Karpas-422 (cell line): ENCODE results near the gene ADO. TPM values are rescaled to one million over a fixed set of nuclear protein-coding genes. Genes with fewer than 3 reads are reported as not detected.

ENCODE experiments used
- DNase-seq: peaks from one replicate; pipeline ENCODE4 v3.0.0-alpha.2; 2015
- H2AFZ ChIP-seq: fragments of 200-600 bp; sonication (generic); 2 replicates; pipeline ENCODE4 v1.6.1; 2014; ENCODE audit warnings: antibody characterized with exemption, low read length, mixed read lengths
- H3K27ac ChIP-seq: fragments of 200-600 bp; sonication (generic); 2 replicates; pipeline ENCODE4 v1.5.1; 2014; ENCODE audit warnings: mild to moderate bottlenecking, low read length, moderate library complexity
- H3K27me3 ChIP-seq: fragments of 200-600 bp; sonication (generic); 2 replicates; pipeline ENCODE4 v1.6.1; 2014; ENCODE audit warnings: low read length, mixed read lengths
- H3K36me3 ChIP-seq: fragments of 200-600 bp; sonication (generic); 2 replicates; pipeline ENCODE4 v1.6.1; 2014; ENCODE audit warnings: low read length, mixed read lengths; ENCODE audit not compliant: insufficient read depth
- H3K4me1 ChIP-seq: fragments of 200-600 bp; sonication (generic); 2 replicates; pipeline ENCODE4 v1.6.1; 2014; ENCODE audit warnings: mild to moderate bottlenecking, low read length, mixed read lengths
- H3K4me2 ChIP-seq: fragments of 200-600 bp; sonication (generic); 2 replicates; pipeline ENCODE4 v1.6.1; 2014; ENCODE audit warnings: low read length, low read depth, mild to moderate bottlenecking; ENCODE audit not compliant: poor library complexity, severe bottlenecking
- H3K4me3 ChIP-seq: fragments of 200-600 bp; sonication (generic); 2 replicates; pipeline ENCODE4 v1.5.1; 2014; ENCODE audit warnings: mild to moderate bottlenecking, antibody characterized with exemption, low read length, mixed read lengths
- H3K79me2 ChIP-seq: fragments of 200-600 bp; sonication (generic); 2 replicates; pipeline ENCODE4 v1.6.1; 2014; ENCODE audit warnings: mild to moderate bottlenecking, low read length, mixed read lengths
- H3K9ac ChIP-seq: fragments of 200-600 bp; sonication (generic); 2 replicates; pipeline ENCODE4 v1.6.0; 2014; ENCODE audit warnings: low read length
- H3K9me2 ChIP-seq: fragments of 200-600 bp; sonication (generic), shearing (Covaris generic); replicated peaks from 2 replicates; pipeline ENCODE4 v1.6.0; 2014; ENCODE audit warnings: mild to moderate bottlenecking, low read length, moderate library complexity; ENCODE audit not compliant: insufficient read depth
- H3K9me3 ChIP-seq: fragments of 300-700, 200-600 bp; sonication (generic); 2 replicates; pipeline ENCODE4 v1.6.1; 2014; ENCODE audit warnings: low read length, mixed read lengths
- H4K20me1 ChIP-seq: fragments of 200-600 bp; sonication (generic); 2 replicates; pipeline ENCODE4 v1.6.1; 2014; ENCODE audit warnings: mild to moderate bottlenecking, antibody characterized with exemption, low read length, low read depth; ENCODE audit not compliant: insufficient read depth
- total RNA-seq: library from RNA; depleted of rRNA; stranded (reverse); fragments of >200 nt; shearing (Covaris generic); gene quantifications from 2 replicates; pipeline ENCODE4 v1.2.3, GENCODE V29; 2014; ENCODE audit warnings: low replicate concordance

ADO gene
- total RNA-seq, 1 experiment from 2014 or later = 16.4 TPM

- Histone ChIP-seq H3K4me2 (no peak overlapping the region), H3K4me1 (no peaks in the 10 kb centered on the region), H3K27me3 (no peaks in the 10 kb centered on the region), H3K27ac (no peak overlapping the region), H3K9ac (no peak overlapping the region), H3K79me2 (no peaks in the 10 kb centered on the region), H4K20me1 (no peaks in the 10 kb centered on the region), H3K4me3 (no peak overlapping the region), H3K9me3 (no peaks in the 10 kb centered on the region), H3K9me2 (no peaks in the 10 kb centered on the region), H3K36me3 (no peaks in the 10 kb centered on the region), H2AFZ (no peak overlapping the region)
- no peak for DNase-seq
Observed at GRCh38 chr10:62788861-62789467, 15.6 kb upstream of the ADO start.

DNA sequence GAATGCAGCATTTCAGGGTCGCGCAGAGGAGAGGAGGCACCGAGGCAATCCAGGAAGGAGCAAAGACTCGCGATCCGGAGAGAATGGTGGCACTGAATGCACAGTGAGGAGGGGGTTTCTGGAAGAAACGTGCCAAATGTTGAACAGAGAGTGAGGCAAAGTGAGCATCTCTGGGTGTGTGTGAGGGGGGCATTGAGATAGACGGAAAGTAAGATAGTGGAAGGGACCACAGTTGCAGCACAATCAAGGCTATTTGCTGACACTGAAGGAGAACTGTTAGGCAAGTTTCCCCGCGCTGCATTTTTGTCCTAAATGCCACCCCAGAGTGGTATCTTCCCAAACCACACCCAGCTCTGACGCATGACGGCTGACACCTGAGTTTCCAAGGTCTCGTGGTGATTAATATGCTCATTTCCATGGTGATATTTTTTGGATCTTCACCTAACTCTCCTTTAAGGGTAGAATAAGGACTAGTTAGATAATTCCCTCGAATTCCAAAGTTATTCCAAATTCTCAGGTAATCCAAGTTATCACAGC lies 14.4 kb upstream of the ADO start:
- no peaks in the 10 kb centered on the region for H4K20me1 ChIP-seq
- H3K9me3 ChIP-seq = no peaks in the 10 kb centered on the region
- no peaks in the 10 kb centered on the region for H3K79me2 ChIP-seq
- H3K36me3 ChIP-seq = no peaks in the 10 kb centered on the region
- H3K4me3 ChIP-seq = no peak overlapping the region
- H3K27ac ChIP-seq = no peak overlapping the region
- H2AFZ ChIP-seq = no peak overlapping the region
- no peaks in the 10 kb centered on the region for H3K27me3 ChIP-seq
- no peaks in the 10 kb centered on the region for H3K9me2 ChIP-seq
- H3K4me1 ChIP-seq = no peaks in the 10 kb centered on the region
- H3K9ac ChIP-seq = no peak overlapping the region
- H3K4me2 ChIP-seq = no peak overlapping the region
- DNase-seq = no peak

- H3K9me3 ChIP-seq = no peaks in the 10 kb centered on the region
- H3K4me1 ChIP-seq = no peaks in the 10 kb centered on the region
- H3K9me2 ChIP-seq = no peaks in the 10 kb centered on the region
- no peak overlapping the region for H3K4me2 ChIP-seq
- no peaks in the 10 kb centered on the region for H3K27me3 ChIP-seq
- no peaks in the 10 kb centered on the region for H4K20me1 ChIP-seq
- no peak overlapping the region for H3K4me3 ChIP-seq
- H3K79me2 ChIP-seq = no peaks in the 10 kb centered on the region
- DNase-seq = no peak
- H3K27ac ChIP-seq = no peak overlapping the region
- H3K36me3 ChIP-seq = no peaks in the 10 kb centered on the region
- H3K9ac ChIP-seq = no peak overlapping the region
- no peak overlapping the region for H2AFZ ChIP-seq
Observed at GRCh38 chr10:62790571-62790970, 13.9 kb upstream of the ADO start.

GRCh38 chr10:62792261-62792660 lies 12.3 kb upstream of the ADO start:
- Histone ChIP-seq H3K27me3 (no peaks in the 10 kb centered on the region), H3K27ac (no peak overlapping the region), H3K4me2 (no peak overlapping the region), H3K36me3 (no peaks in the 10 kb centered on the region), H4K20me1 (no peaks in the 10 kb centered on the region), H3K9me2 (no peaks in the 10 kb centered on the region), H2AFZ (no peak overlapping the region), H3K4me3 (no peak overlapping the region), H3K9me3 (no peaks in the 10 kb centered on the region), H3K79me2 (no peaks in the 10 kb centered on the region), H3K4me1 (no peaks in the 10 kb centered on the region), H3K9ac (no peak overlapping the region)
- no peak for DNase-seq

- Histone ChIP-seq H3K9me3 (no peaks in the 10 kb centered on the region), H3K4me2 (no peak overlapping the region), H3K36me3 (no peaks in the 10 kb centered on the region), H3K4me1 (no peaks in the 10 kb centered on the region), H3K4me3 (no peak overlapping the region), H3K9me2 (no peaks in the 10 kb centered on the region), H4K20me1 (no peaks in the 10 kb centered on the region), H2AFZ (no peak overlapping the region), H3K9ac (no peak overlapping the region), H3K27ac (no peak overlapping the region), H3K79me2 (no peaks in the 10 kb centered on the region), H3K27me3 (0 out of 2 replicates have a peak, but pooled peaks cover 4% of the 10 kb centered on the region)
- no peak for DNase-seq
Observed at GRCh38 chr10:62794306-62794705, 10.2 kb upstream of the ADO start.

DNA sequence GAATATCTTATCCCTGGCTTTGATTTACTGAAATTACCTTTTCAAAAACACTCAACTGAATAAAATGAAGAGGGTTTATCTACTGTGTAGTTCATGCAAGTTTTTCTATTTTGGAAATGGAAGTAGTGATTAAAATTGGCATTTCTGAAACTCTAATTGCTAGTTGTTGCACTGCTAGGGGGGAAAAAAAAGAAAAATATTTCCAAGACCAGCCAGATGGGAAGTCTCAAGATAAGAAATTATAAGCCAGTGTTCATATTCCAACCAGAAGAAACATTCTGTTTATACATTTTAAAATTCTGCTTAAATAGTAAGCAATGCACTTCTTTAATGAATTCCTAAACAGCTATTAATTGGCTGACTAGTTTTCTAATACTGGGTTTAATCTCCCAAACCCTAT lies 9.4 kb upstream of the ADO start:
- Histone ChIP-seq H3K4me1 (no peaks in the 10 kb centered on the region), H3K27ac (no peak overlapping the region)
- no peak for DNase-seq

GRCh38 chr10:62795762-62796161 lies 8.8 kb upstream of the ADO start:
- Histone ChIP-seq H4K20me1 (no peaks in the 10 kb centered on the region), H3K9me3 (no peaks in the 10 kb centered on the region), H3K4me3 (no peak overlapping the region), H3K4me2 (no peak overlapping the region), H3K79me2 (no peaks in the 10 kb centered on the region), H3K27ac (no peak overlapping the region), H3K27me3 (0 out of 2 replicates have a peak, but pooled peaks cover 4% of the 10 kb centered on the region), H3K9me2 (no peaks in the 10 kb centered on the region), H3K36me3 (no peaks in the 10 kb centered on the region), H3K4me1 (no peaks in the 10 kb centered on the region), H3K9ac (no peak overlapping the region), H2AFZ (no peak overlapping the region)
- no peak for DNase-seq

More for the DNA sequence above, 9.4 kb upstream of the ADO start:
- no peak overlapping the region for H2AFZ ChIP-seq
- H3K9me3 ChIP-seq = no peaks in the 10 kb centered on the region
- H3K79me2 ChIP-seq = no peaks in the 10 kb centered on the region
- no peak overlapping the region for H3K4me3 ChIP-seq
- H3K9ac ChIP-seq = no peak overlapping the region
- H3K4me2 ChIP-seq = no peak overlapping the region
- H4K20me1 ChIP-seq = no peaks in the 10 kb centered on the region
- H3K9me2 ChIP-seq = no peaks in the 10 kb centered on the region
- H3K36me3 ChIP-seq = no peaks in the 10 kb centered on the region
- 0 out of 2 replicates have a peak, but pooled peaks cover 4% of the 10 kb centered on the region for H3K27me3 ChIP-seq

GRCh38 chr10:62796896-62797295 lies 7.6 kb upstream of the ADO start:
- Histone ChIP-seq H3K9me2 (no peaks in the 10 kb centered on the region), H3K4me2 (no peak overlapping the region), H3K36me3 (no peaks in the 10 kb centered on the region), H3K4me1 (no peaks in the 10 kb centered on the region), H3K4me3 (no peak overlapping the region), H3K9me3 (no peaks in the 10 kb centered on the region), H3K79me2 (no peaks in the 10 kb centered on the region), H3K27ac (no peak overlapping the region), H3K27me3 (0 out of 2 replicates have a peak, but pooled peaks cover 4% of the 10 kb centered on the region), H3K9ac (no peak overlapping the region), H2AFZ (no peak overlapping the region), H4K20me1 (no peaks in the 10 kb centered on the region)
- no peak for DNase-seq
